H9 (cell line): ENCODE results near the gene SDK1. TPM values are rescaled to one million over a fixed set of nuclear protein-coding genes. Genes with fewer than 3 reads are reported as not detected.

Source experiments
- DNase-seq: peaks from one replicate; pipeline ENCODE4 v3.0.0-alpha.2; 2017
- H2AFZ ChIP-seq: one replicate; pipeline ENCODE4 v1.6.1; 2013; ENCODE audit warnings: mild to moderate bottlenecking, low read length, control low read depth, moderate library complexity
- H2AK5ac ChIP-seq: 2 replicates; pipeline ENCODE4 v1.6.1; 2013; ENCODE audit warnings: low read length, control low read depth, mixed read lengths; ENCODE audit not compliant: insufficient read length
- H2BK120ac ChIP-seq: one replicate; pipeline ENCODE4 v1.6.1; 2013; ENCODE audit warnings: low read depth, mild to moderate bottlenecking, low read length, control low read depth, inconsistent platforms; ENCODE audit not compliant: poor library complexity, severe bottlenecking
- H2BK12ac ChIP-seq: 2 replicates; pipeline ENCODE4 v1.6.1; 2013; ENCODE audit warnings: low read length, control low read depth, mixed read lengths, low read depth; ENCODE audit not compliant: insufficient read length
- H2BK15ac ChIP-seq: 2 replicates; pipeline ENCODE4 v1.6.1; 2013; ENCODE audit warnings: low read depth, low read length, control low read depth
- H2BK20ac ChIP-seq: one replicate; pipeline ENCODE4 v1.6.1; 2013; ENCODE audit warnings: low read depth, mild to moderate bottlenecking, low read length, control low read depth, inconsistent platforms; ENCODE audit not compliant: poor library complexity, severe bottlenecking
- H2BK5ac ChIP-seq: 2 replicates; pipeline ENCODE4 v1.6.1; 2013; ENCODE audit warnings: low read length, control low read depth, mixed read lengths; ENCODE audit not compliant: insufficient read length
- H3K14ac ChIP-seq: 2 replicates; pipeline ENCODE4 v1.6.1; 2013; ENCODE audit warnings: low read length, control low read depth; ENCODE audit not compliant: insufficient read depth
- H3K18ac ChIP-seq: 2 replicates; pipeline ENCODE4 v1.6.1; 2013; ENCODE audit warnings: low read depth, mild to moderate bottlenecking, mixed read lengths, low read length, control low read depth; ENCODE audit not compliant: insufficient read length
- H3K23ac ChIP-seq: 2 replicates; pipeline ENCODE4 v1.6.1; 2013; ENCODE audit warnings: low read length, control low read depth, mixed read lengths, low read depth; ENCODE audit not compliant: insufficient read length
- H3K23me2 ChIP-seq: 2 replicates; pipeline ENCODE4 v1.6.1; 2013; ENCODE audit warnings: low read depth, mild to moderate bottlenecking, mixed read lengths, low read length, control low read depth; ENCODE audit not compliant: insufficient read length, poor library complexity, severe bottlenecking
- H3K27ac ChIP-seq: 2 replicates; pipeline ENCODE4 v1.5.1; 2013; ENCODE audit warnings: low read length, control low read depth, mixed read lengths, low read depth; ENCODE audit not compliant: insufficient read length
- H3K27me3 ChIP-seq: 2 replicates; pipeline ENCODE4 v1.6.1; 2013; ENCODE audit warnings: low read length, control low read depth, inconsistent platforms; ENCODE audit not compliant: insufficient read depth
- H3K4ac ChIP-seq: 2 replicates; pipeline ENCODE4 v1.6.1; 2013; ENCODE audit warnings: low read depth, mild to moderate bottlenecking, control low read depth, inconsistent platforms, low read length, moderate library complexity
- H3K4me1 ChIP-seq: 2 replicates; pipeline ENCODE4 v1.6.1; 2013; ENCODE audit warnings: low read length, control low read depth, inconsistent platforms; ENCODE audit not compliant: insufficient read depth
- H3K4me2 ChIP-seq: 2 replicates; pipeline ENCODE4 v1.6.1; 2013; ENCODE audit warnings: low read length, control low read depth, mixed read lengths; ENCODE audit not compliant: insufficient read length, insufficient read depth
- H3K56ac ChIP-seq: 2 replicates; pipeline ENCODE4 v1.6.1; 2013; ENCODE audit warnings: low read depth, mild to moderate bottlenecking, mixed read lengths, low read length, control low read depth; ENCODE audit not compliant: insufficient read length
- H3K79me1 ChIP-seq: 2 replicates; pipeline ENCODE4 v1.6.1; 2013; ENCODE audit warnings: low read depth, mild to moderate bottlenecking, moderate library complexity, low read length, control low read depth, inconsistent platforms; ENCODE audit not compliant: insufficient read depth, poor library complexity, severe bottlenecking
- H3K79me2 ChIP-seq: 2 replicates; pipeline ENCODE4 v1.6.1; 2013; ENCODE audit warnings: low read length, control low read depth, inconsistent platforms; ENCODE audit not compliant: insufficient read depth
- H3K9ac ChIP-seq: 2 replicates; pipeline ENCODE4 v1.6.1; 2013; ENCODE audit warnings: low read length, control low read depth, mixed read lengths; ENCODE audit not compliant: insufficient read length; ENCODE audit errors: extremely low read depth
- H3K9me3 ChIP-seq: one replicate; pipeline ENCODE4 v1.6.1; 2013; ENCODE audit warnings: low read depth, low read length, inconsistent platforms; ENCODE audit not compliant: control insufficient read depth
- H3T11ph ChIP-seq: one replicate; pipeline ENCODE4 v1.6.1; 2013; ENCODE audit warnings: mild to moderate bottlenecking, low read length, control low read depth, inconsistent platforms
- H4K20me1 ChIP-seq: one replicate; pipeline ENCODE4 v1.6.1; 2013; ENCODE audit not compliant: control insufficient read depth, insufficient read length, insufficient read depth
- H4K5ac ChIP-seq: 2 replicates; pipeline ENCODE4 v1.6.1; 2013; ENCODE audit warnings: low read depth, mild to moderate bottlenecking, mixed read lengths, low read length, control low read depth; ENCODE audit not compliant: insufficient read length
- H4K8ac ChIP-seq: replicated peaks from 2 replicates; pipeline ENCODE4 v1.6.1; 2013; ENCODE audit warnings: low read length, control low read depth, mixed read lengths, low read depth; ENCODE audit not compliant: insufficient read length
- H4K91ac ChIP-seq: 2 replicates; pipeline ENCODE4 v1.6.1; 2013; ENCODE audit warnings: low read depth, mild to moderate bottlenecking, moderate library complexity, mixed read lengths, low read length, control low read depth; ENCODE audit not compliant: insufficient read length
- H3K27ac Mint-ChIP-seq, 3 experiments: 2 replicates in 2 of 3; 3 replicates in 1 of 3; pipeline ENCODE4 v1.8.0; 2020 to 2021; ENCODE audit warnings: mixed read lengths in 3 of 3, mild to moderate bottlenecking in 1 of 3, moderate library complexity in 1 of 3
- H3K27me3 Mint-ChIP-seq: 2 replicates; pipeline ENCODE4 v1.8.0; 2021; ENCODE audit warnings: low read depth, mild to moderate bottlenecking, moderate library complexity, mixed read lengths
- H3K36me3 Mint-ChIP-seq, 3 experiments: 2 replicates in 2 of 3; 3 replicates in 1 of 3; pipeline ENCODE4 v1.8.0; 2020 to 2021; ENCODE audit warnings: low read depth in 3 of 3, mixed read lengths in 3 of 3; ENCODE audit not compliant: insufficient read depth in 1 of 3
- H3K4me1 Mint-ChIP-seq, 2 experiments: 2 replicates each; pipeline ENCODE4 v1.8.0; 2020; ENCODE audit warnings: mixed read lengths in 2 of 2
- H3K4me3 Mint-ChIP-seq, 2 experiments: 2 replicates in 1 of 2; 3 replicates in 1 of 2; pipeline ENCODE4 v1.8.0; 2020 to 2021; ENCODE audit warnings: mild to moderate bottlenecking in 2 of 2, mixed read lengths in 2 of 2, moderate library complexity in 1 of 2
- H3K9me3 Mint-ChIP-seq, 2 experiments: 2 replicates in 1 of 2; 3 replicates in 1 of 2; pipeline ENCODE4 v1.8.0; 2020; ENCODE audit warnings: mild to moderate bottlenecking in 2 of 2, mixed read lengths in 2 of 2, moderate library complexity in 1 of 2
- CTCF ChIP-seq: fragments of 200-600 bp; sonication (generic); conservative IDR thresholded peaks from 3 replicates; pipeline ENCODE4 v1.8.0; 2021; ENCODE audit warnings: antibody characterized with exemption, mild to moderate bottlenecking
- WGBS: extraction: QIAGEN DNeasy Blood & Tissue Kit; methylation state at CpG from one replicate; pipeline ENCODE4 v1.1.7; 2013; ENCODE audit warnings: missing lambda C conversion rate, low lambda C conversion rate, mixed read lengths; ENCODE audit not compliant: insufficient read length; ENCODE audit errors: extremely low coverage; 5-methylcytosine and 5-hydroxymethylcytosine counted together
- total RNA-seq: library from RNA; stranded (reverse); gene quantifications from 2 replicates; pipeline ENCODE4 v1.2.1, GENCODE V29; 2021

SDK1 gene
- total RNA-seq, 1 experiment from 2014 or later: 8.7 TPM

DNA sequence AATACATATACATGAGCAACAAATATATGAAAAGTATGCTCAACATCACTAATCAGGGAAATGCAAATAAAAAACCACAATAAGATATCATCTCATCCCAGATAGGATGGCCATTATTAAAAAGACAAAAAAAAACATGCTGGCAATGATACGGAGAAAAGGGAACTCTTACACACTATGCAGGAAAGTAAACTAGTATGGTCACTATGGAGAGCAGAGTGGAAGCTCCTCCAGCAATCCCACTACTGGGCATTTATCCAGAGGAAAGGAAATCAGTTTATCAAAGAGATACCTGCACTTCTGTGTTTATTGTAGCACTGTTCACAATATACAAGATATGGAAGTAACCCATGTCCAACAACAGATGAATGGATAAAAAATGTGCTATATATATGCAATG, 217.5 kb downstream of the SDK1 start:
- no peaks in the 10 kb centered on the region for H4K20me1 ChIP-seq
- H3K4me2 ChIP-seq: no peak overlapping the region
- H3K9me3 Mint-ChIP-seq: no peaks in the 10 kb centered on the region
- H3K79me1 ChIP-seq: no peaks in the 10 kb centered on the region
- H3K4me3 Mint-ChIP-seq: no peak overlapping the region
- no peak overlapping the region for H2BK12ac ChIP-seq
- H3K4ac ChIP-seq: no peak overlapping the region
- H3K18ac ChIP-seq: no peak overlapping the region
- H3K23me2 ChIP-seq: no peaks in the 10 kb centered on the region
- no peak for TF ChIP-seq CTCF
- H2BK5ac ChIP-seq: no peak overlapping the region
- H3K23ac ChIP-seq: no peak overlapping the region
- no peak overlapping the region for H2BK20ac ChIP-seq
- no peaks in the 10 kb centered on the region for H3K27me3 ChIP-seq
- no peak overlapping the region for H3K27ac Mint-ChIP-seq
- WGBS: no CpG with 5 or more reads among the region's 1 CpG
- no peak overlapping the region for H3K14ac ChIP-seq
- no peaks in the 10 kb centered on the region for H3K79me2 ChIP-seq
- H4K5ac ChIP-seq: no peak overlapping the region
- no peaks in the 10 kb centered on the region for H3K27me3 Mint-ChIP-seq
- H2AK5ac ChIP-seq: no peak overlapping the region
- H3K27ac ChIP-seq: no peak overlapping the region
- H3K56ac ChIP-seq: no peak overlapping the region
- H3K4me1 Mint-ChIP-seq: no peaks in the 10 kb centered on the region
- H2BK15ac ChIP-seq: no peak overlapping the region
- H2BK120ac ChIP-seq: no peak overlapping the region
- H3K36me3 Mint-ChIP-seq: no peaks in the 10 kb centered on the region
- no peak overlapping the region for H4K91ac ChIP-seq
- H4K8ac ChIP-seq: no peak overlapping the region
- H3K4me1 ChIP-seq: no peaks in the 10 kb centered on the region
- no peak overlapping the region for H3T11ph ChIP-seq
- H3K9ac ChIP-seq: no peak overlapping the region
- H3K9me3 ChIP-seq: no peaks in the 10 kb centered on the region
- H2AFZ ChIP-seq: no peak overlapping the region
- DNase-seq: no peak
